ENCODE measurements around the gene SBF2.
"Not testable (repeated sequence)": the region's sequence is repeated elsewhere in the genome, so short reads cannot be mapped to it uniquely, and the experiment has no call there.

SBF2 gene

DNA sequence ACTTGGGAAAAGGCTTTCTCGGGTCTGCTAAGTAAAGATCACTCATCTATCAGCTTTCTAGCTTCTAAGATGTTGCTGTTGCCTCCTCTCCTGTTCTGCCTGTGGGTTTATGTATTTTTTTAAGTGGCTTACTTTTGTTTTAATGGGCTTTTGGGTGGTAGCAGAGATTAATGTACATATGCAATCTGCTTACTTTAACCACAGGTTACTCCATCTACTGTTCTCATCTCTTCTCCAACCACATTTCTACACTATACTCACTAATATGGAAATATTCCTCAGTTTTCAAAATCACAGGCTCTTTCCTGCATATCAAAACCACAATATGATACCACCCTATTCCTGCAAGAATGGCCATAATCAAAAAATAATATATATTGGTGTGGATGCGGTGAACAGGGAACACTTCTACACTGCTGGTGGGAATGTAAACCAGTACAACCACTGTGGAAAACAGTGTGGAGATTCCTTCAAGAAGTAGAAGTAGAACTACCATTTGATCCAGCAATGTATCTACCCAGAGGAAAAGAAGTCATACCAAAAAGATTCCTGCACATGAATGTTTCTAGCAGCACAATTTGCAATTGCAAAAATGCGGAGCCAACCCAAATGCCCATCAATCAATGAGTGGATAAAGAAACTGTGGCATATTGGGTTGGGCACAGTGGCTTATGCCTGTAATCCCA, 341.4 kb downstream of the SBF2 start:
- H3K4me1 ChIP-seq (ENCODE audit: insufficient read depth, low read length): peaks cover 12% of the 10 kb centered on the region
- no peak overlapping the region for H2AFZ ChIP-seq (ENCODE audit: low read depth, low read length)
- no peaks in the 10 kb centered on the region for H3K36me3 ChIP-seq (ENCODE audit: insufficient read depth, low read length)
- no peaks in the 10 kb centered on the region for H3K9me3 ChIP-seq (ENCODE audit: low read length)
- no peaks in the 10 kb centered on the region for H3K27me3 ChIP-seq (ENCODE audit: insufficient read depth, low read length)
- H3K4me3 ChIP-seq (ENCODE audit: low read length): no peak overlapping the region

DNA sequence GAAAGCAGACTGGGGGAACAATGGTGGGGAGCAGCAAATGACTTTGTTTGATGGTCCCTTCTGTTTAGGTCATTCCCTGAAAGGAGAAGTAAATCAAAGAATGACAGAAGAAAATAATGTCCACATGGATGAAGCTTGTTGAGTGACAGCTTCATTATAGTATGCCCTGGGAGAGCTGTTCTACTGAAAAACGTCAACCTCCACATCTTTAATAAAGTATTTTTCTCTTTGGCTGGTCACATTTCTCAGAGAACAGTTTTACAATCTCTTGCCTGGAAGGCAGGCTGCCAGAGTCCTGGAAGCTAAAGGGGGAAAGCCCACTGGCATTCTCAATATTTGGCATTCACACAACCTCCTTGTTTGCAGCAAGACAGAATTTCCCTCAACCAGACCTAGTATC, 342.2 kb downstream of the SBF2 start:
- Histone ChIP-seq H3K27me3 (ENCODE audit: insufficient read depth, low read length) (no peaks in the 10 kb centered on the region), H2AFZ (ENCODE audit: low read depth, low read length) (no peak overlapping the region), H3K4me3 (ENCODE audit: low read length) (no peak overlapping the region)

DNA sequence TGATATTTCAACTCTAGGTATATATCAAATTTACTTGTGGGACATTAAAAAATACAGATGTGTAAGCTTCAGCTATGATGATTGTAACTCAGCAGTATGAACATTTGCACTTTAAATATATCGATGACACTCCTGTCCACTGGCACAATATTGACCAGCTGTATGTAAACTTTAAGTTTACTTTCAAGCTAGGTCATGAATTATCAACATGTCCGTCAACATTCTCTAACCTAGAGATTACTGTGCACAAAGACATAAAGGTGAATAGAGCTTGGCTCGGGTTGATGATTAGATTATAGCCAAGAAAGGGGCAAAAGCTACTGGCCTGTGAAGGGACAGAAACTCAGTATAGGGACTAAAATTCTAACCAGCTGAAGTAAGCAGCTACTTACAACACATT, 343.6 kb downstream of the SBF2 start:
- Histone ChIP-seq H3K4me3 (ENCODE audit: low read length) (no peak overlapping the region), H3K36me3 (ENCODE audit: insufficient read depth, low read length) (no peaks in the 10 kb centered on the region), H3K9me3 (ENCODE audit: low read length) (no peaks in the 10 kb centered on the region), H3K27me3 (ENCODE audit: insufficient read depth, low read length) (no peaks in the 10 kb centered on the region), H2AFZ (ENCODE audit: low read depth, low read length) (no peak overlapping the region), H3K4me1 (ENCODE audit: insufficient read depth, low read length) (peaks cover 12% of the 10 kb centered on the region)

More for the DNA sequence above, 342.2 kb downstream of the SBF2 start:
- Histone ChIP-seq H3K9me3 (ENCODE audit: low read length) (no peaks in the 10 kb centered on the region), H3K4me1 (ENCODE audit: insufficient read depth, low read length) (peaks cover 12% of the 10 kb centered on the region), H3K36me3 (ENCODE audit: insufficient read depth, low read length) (no peaks in the 10 kb centered on the region)

DNA sequence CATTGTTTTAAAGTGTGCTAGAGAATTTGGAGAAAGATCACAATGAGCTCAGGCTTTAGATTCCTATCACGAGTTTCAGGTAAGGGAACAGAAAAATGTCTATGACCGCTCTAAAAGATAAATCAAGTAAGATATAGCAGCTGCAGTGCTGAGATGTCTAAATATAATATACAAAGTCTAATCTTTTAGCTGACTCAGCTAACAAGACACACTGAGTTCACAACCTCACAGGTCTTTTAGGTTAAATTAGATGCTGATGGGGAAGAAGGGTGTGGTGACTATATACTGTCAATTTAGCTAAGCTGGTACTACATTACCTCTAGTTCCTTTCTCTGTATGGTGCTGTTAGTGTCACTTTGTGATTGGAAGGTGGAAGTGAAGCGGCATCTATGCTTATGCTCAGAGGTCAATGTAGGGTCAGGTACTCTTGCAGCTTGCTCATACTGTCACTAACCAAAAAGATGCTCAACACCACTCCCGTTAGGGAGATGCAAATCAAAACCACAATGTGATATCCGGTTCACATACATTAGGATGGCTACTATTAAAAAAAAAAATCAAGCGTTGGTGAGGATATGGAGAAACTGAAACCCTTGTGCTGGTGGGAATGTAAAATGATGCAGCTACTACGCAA, 346.7 kb downstream of the SBF2 start:
- Histone ChIP-seq H3K4me1 (ENCODE audit: insufficient read depth, low read length) (peaks cover 9% of the 10 kb centered on the region), H3K36me3 (ENCODE audit: insufficient read depth, low read length) (no peaks in the 10 kb centered on the region), H3K9me3 (ENCODE audit: low read length) (peaks cover 3% of the 10 kb centered on the region), H3K27me3 (ENCODE audit: insufficient read depth, low read length) (no peaks in the 10 kb centered on the region), H3K4me3 (ENCODE audit: low read length) (no peak overlapping the region), H2AFZ (ENCODE audit: low read depth, low read length) (no peak overlapping the region)

DNA sequence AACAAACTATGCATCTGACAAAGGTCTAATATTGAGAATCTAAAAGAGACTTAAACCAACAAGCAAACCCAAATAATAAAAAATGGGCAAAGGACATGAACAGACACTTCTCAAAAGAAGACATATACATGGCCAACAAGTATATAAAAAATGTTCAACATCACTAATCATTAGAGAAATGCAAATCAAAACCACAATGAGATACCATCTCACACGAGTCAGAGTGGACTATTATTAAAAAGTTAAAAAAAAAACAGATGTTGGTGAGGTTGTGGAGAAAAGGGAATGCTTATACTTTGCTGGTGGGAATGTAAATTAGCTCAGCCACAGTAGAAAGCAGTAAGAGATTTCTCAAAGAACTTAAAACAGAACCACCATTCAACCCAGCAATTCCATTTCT, 348.3 kb downstream of the SBF2 start:
- not testable (repeated sequence) for H2AFZ ChIP-seq (ENCODE audit: low read depth, low read length); H3K36me3 ChIP-seq (ENCODE audit: insufficient read depth, low read length); H3K4me3 ChIP-seq (ENCODE audit: low read length); H3K9me3 ChIP-seq (ENCODE audit: low read length); H3K27me3 ChIP-seq (ENCODE audit: insufficient read depth, low read length); H3K4me1 ChIP-seq (ENCODE audit: insufficient read depth, low read length)

DNA sequence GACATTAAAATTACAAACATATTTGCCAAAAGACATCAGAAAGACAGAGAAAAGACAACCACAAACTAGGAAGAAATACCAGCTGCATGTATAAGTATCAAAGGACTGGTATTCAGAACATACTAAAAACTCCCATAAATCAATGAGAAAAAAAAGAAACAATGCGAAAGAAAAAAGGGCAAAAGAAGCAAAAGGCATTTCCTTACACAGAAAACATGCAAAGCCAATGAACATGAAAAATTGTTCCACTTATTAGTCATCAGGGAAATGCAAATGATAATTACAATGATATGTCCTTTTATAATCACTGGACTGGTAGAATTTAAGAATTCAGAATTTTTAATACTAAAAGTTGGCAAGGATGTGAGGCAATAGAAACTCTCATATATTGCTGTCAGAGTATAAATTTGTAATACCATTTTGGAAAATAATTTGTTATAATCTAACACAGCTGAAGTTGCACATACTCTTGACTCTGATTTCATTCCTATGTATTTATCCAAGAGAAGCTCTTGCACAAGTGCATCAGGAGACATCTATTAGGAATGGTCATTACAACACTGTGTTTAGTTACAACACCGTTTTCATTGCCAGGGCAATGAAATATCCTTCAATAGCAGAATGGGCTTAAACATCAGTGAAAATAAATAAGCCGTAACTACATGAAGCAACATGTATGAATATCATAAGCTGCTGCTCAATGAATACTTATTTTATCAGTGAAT, 350.5 kb downstream of the SBF2 start:
- Histone ChIP-seq H3K4me3 (ENCODE audit: low read length) (no peak overlapping the region), H3K27me3 (ENCODE audit: insufficient read depth, low read length) (no peaks in the 10 kb centered on the region), H2AFZ (ENCODE audit: low read depth, low read length) (no peak overlapping the region), H3K36me3 (ENCODE audit: insufficient read depth, low read length) (no peaks in the 10 kb centered on the region), H3K4me1 (ENCODE audit: insufficient read depth, low read length) (no peaks in the 10 kb centered on the region), H3K9me3 (ENCODE audit: low read length) (peaks cover 3% of the 10 kb centered on the region)

DNA sequence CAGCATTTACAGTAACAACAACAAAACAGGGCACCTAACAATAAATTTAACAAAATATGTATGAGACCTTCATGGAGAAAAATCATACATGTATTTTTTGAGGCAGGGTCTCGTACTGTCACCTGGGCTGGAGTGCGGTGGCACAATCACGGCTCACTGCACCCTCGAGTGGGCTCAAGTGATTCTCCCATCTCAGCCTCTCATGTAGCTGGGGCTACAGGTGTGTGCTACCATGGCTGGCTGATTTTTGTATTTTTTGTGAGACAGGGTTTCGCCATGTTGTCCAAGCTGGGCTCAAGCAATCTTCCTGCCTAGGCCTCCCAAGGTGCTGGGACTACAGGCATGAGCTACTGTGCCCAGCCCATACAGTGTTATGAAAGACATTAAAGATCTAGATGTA, 352.0 kb downstream of the SBF2 start:
- H3K9me3 ChIP-seq (ENCODE audit: low read length): peaks cover 4% of the 10 kb centered on the region
- no peaks in the 10 kb centered on the region for H3K36me3 ChIP-seq (ENCODE audit: insufficient read depth, low read length)
- H2AFZ ChIP-seq (ENCODE audit: low read depth, low read length): no peak overlapping the region
- no peak overlapping the region for H3K4me3 ChIP-seq (ENCODE audit: low read length)
- H3K4me1 ChIP-seq (ENCODE audit: insufficient read depth, low read length): no peaks in the 10 kb centered on the region
- H3K27me3 ChIP-seq (ENCODE audit: insufficient read depth, low read length): no peaks in the 10 kb centered on the region

DNA sequence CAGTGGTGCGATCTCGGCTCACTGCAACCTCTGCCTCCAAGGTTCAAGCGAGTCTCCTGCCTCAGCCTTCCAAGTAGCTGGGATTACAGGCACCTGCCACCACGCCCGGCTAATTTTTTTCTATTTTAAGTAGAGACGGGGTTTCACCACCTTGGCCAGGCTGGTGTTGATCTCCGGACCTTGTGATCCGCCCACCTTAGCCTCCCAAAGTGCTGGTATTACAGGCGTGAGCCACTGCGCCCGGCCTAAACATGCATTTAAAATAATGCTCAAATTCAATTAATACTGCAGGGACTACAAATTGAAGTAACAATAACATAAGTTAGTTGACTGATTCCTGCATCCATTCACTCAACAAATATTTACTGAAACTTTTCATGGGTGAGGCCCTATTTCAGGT, 354.9 kb downstream of the SBF2 start:
- not testable (repeated sequence) for H2AFZ ChIP-seq (ENCODE audit: low read depth, low read length); H3K27me3 ChIP-seq (ENCODE audit: insufficient read depth, low read length); H3K36me3 ChIP-seq (ENCODE audit: insufficient read depth, low read length)

DNA sequence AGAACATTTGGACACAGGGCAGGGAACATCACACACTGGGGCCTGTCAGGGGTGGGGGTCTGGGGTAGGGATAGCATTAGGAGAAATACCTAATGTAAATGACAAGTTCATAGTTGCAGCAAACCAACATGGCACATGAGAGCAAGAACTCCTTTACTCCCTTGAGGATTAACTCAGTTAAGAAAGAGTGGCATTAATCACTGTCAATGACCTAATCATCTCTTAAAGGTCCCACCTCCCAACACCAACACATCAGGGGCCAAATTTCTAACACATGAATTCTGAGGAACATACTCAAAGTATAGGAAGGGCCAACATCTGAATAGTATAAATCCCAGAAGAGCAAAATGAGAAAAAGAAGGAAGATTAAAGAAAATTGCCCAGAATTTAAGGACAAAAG, 357.3 kb downstream of the SBF2 start:
- Histone ChIP-seq H3K4me3 (ENCODE audit: low read length) (no peak overlapping the region), H2AFZ (ENCODE audit: low read depth, low read length) (no peak overlapping the region), H3K4me1 (ENCODE audit: insufficient read depth, low read length) (no peaks in the 10 kb centered on the region), H3K9me3 (ENCODE audit: low read length) (peaks cover 4% of the 10 kb centered on the region), H3K27me3 (ENCODE audit: insufficient read depth, low read length) (no peaks in the 10 kb centered on the region), H3K36me3 (ENCODE audit: insufficient read depth, low read length) (no peaks in the 10 kb centered on the region)

More for the DNA sequence above, 354.9 kb downstream of the SBF2 start:
- H3K9me3 ChIP-seq (ENCODE audit: low read length); H3K4me3 ChIP-seq (ENCODE audit: low read length); H3K4me1 ChIP-seq (ENCODE audit: insufficient read depth, low read length): not testable (repeated sequence)

DNA sequence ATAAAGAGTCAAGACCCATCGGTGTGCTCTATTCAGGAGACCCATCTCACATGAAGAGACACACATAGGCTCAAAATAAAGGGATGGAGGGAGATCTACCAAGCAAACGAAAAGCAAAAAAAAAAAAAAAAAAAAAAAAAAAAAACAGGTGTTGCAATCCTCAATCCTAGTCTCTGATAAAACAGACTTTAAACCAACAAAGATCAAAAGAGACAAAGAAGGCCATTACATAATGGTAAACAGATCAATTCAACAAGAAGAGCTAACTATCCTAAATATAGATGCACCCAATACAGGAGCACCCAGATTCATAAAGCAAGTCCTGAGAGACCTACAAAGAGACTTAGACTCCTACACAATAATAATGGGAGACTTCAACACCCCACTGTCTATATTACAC, 361.2 kb downstream of the SBF2 start:
- not testable (repeated sequence) for H3K27me3 ChIP-seq (ENCODE audit: insufficient read depth, low read length); H2AFZ ChIP-seq (ENCODE audit: low read depth, low read length); H3K9me3 ChIP-seq (ENCODE audit: low read length); H3K4me3 ChIP-seq (ENCODE audit: low read length); H3K4me1 ChIP-seq (ENCODE audit: insufficient read depth, low read length); H3K36me3 ChIP-seq (ENCODE audit: insufficient read depth, low read length)

DNA sequence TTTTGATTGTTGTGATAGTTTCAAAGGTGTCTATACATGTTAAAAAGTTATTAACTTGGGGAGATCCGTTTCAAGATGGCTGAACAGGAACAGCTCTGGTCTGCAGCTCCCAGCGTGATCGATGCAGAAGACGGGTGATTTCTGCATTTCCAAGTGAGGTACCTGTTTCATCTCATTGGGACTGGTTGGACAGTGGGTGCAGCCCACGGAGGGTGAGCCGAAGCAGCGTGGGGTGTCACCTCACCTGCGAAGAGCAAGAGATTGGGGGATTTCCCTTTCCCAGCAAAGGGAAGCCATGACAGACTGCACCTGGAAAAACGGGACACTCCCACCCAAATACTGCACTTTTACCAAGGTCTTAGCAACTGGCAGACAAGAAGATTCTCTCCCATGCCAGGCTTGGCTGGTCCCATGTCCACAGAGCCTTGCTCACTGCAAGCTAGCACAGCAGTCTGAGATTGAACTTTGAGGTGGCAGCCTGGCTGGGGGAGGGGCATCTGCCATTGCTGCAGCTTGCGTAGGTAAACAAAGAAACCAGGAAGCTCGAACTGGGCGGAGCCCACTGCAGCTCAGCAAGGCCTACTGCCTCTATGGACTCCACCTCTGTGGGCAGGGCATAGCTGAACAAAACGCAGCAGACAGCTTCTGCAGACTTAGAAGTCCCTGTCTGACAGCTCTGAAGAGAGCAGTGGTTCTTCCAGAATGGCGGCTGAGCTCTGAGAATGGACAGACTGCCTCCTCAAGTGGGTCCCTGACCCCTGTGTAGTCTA, 363.3 kb downstream of the SBF2 start:
- not testable (repeated sequence) for H3K4me3 ChIP-seq (ENCODE audit: low read length); H3K36me3 ChIP-seq (ENCODE audit: insufficient read depth, low read length); H3K27me3 ChIP-seq (ENCODE audit: insufficient read depth, low read length); H2AFZ ChIP-seq (ENCODE audit: low read depth, low read length); H3K4me1 ChIP-seq (ENCODE audit: insufficient read depth, low read length); H3K9me3 ChIP-seq (ENCODE audit: low read length)

DNA sequence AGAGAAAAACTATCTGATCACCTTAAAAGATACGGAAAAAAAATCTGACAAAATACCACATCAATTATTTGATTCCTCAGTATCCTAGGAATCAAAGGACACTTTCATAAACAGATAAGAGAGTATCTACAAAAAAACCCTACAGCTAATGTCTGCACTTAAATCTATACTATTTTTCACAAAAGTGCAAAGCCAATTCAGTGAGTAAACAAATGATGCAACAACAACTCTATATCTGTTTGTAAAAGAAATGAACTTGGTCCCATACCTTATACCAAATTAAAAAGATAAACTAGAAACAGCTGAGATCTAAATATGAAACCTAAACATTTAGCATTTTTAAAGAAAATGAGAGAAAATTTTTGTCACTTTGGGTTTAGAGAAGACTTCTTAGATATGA, 366.3 kb downstream of the SBF2 start:
- no peaks in the 10 kb centered on the region for H3K4me1 ChIP-seq (ENCODE audit: insufficient read depth, low read length)
- no peak overlapping the region for H2AFZ ChIP-seq (ENCODE audit: low read depth, low read length)
- no peaks in the 10 kb centered on the region for H3K27me3 ChIP-seq (ENCODE audit: insufficient read depth, low read length)
- H3K36me3 ChIP-seq (ENCODE audit: insufficient read depth, low read length): peaks cover 2% of the 10 kb centered on the region
- no peak overlapping the region for H3K4me3 ChIP-seq (ENCODE audit: low read length)
- H3K9me3 ChIP-seq (ENCODE audit: low read length): no peaks in the 10 kb centered on the region

DNA sequence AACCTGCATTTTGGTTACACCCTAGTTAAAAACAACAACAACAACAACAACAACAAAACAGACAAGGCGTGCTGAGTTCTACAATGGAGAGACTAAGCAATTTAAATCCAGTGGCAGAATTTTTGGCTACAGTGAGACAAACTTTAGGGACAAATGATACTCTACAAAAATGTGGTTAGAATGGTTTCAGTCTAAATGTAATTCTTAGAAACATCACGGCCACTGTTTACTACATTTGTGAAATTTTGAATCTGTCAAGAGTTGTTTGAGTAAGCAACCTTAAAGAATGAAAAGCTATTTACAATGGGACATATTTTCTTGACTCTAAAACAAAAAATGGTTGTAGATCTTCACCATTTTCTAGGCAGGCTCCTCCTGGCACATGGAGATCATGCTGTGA, 370.7 kb downstream of the SBF2 start:
- H3K9me3 ChIP-seq (ENCODE audit: low read length): no peaks in the 10 kb centered on the region
- H3K36me3 ChIP-seq (ENCODE audit: insufficient read depth, low read length): no peaks in the 10 kb centered on the region
- H3K4me3 ChIP-seq (ENCODE audit: low read length): no peak overlapping the region
- H3K4me1 ChIP-seq (ENCODE audit: insufficient read depth, low read length): no peaks in the 10 kb centered on the region
- H3K27me3 ChIP-seq (ENCODE audit: insufficient read depth, low read length): no peaks in the 10 kb centered on the region
- H2AFZ ChIP-seq (ENCODE audit: low read depth, low read length): no peak overlapping the region
